ENCODE data around the gene SCEL.

DNA sequence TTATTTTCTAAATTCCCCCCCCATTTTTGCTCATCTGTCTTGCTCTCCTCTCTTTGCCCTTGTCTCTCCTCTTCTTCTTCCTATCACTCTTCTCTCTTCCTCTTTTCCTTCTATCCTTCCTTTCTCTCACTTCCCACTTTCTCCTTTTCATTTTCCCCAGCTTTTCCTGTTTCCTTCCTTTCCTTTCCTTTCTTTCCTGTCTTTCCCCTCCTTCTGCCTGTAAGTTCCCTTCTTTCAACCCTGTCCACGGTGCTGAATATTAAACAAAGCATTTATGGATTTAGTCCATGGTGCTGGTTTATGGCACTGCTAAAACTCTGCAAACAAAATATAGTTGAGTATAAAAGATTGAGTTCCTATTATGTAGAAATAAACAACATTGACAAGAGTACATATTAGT lies 27.6 kb downstream of the SCEL start:
- TF ChIP-seq, protein P1, sequence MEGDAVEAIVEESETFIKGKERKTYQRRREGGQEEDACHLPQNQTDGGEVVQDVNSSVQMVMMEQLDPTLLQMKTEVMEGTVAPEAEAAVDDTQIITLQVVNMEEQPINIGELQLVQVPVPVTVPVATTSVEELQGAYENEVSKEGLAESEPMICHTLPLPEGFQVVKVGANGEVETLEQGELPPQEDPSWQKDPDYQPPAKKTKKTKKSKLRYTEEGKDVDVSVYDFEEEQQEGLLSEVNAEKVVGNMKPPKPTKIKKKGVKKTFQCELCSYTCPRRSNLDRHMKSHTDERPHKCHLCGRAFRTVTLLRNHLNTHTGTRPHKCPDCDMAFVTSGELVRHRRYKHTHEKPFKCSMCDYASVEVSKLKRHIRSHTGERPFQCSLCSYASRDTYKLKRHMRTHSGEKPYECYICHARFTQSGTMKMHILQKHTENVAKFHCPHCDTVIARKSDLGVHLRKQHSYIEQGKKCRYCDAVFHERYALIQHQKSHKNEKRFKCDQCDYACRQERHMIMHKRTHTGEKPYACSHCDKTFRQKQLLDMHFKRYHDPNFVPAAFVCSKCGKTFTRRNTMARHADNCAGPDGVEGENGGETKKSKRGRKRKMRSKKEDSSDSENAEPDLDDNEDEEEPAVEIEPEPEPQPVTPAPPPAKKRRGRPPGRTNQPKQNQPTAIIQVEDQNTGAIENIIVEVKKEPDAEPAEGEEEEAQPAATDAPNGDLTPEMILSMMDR (IDR thresholded peaks at IDR 0.05 in 4 of 5, conservative IDR thresholded peaks at IDR 0.05 in 1 of 5), result no peak
- TF ChIP-seq POLR2A (IDR thresholded peaks at IDR 0.05), result no peak

Data from gastrocnemius medialis (tissue), 4 donors.